HepG2 (cell line): ENCODE data around the gene CACNA1I. TPM values are rescaled to one million over a fixed set of nuclear protein-coding genes. Genes with fewer than 3 reads are reported as not detected.
A peak's percentile ranks its signal among the peaks of the same experiment; 100 is the strongest.

Source experiments
- ATM ChIP-seq: fragments of 450-650 bp; IDR thresholded peaks from 2 replicates; pipeline ENCODE4 v1.7.1; 2017; ENCODE audit warnings: mild to moderate bottlenecking, borderline replicate concordance
- KDM2A ChIP-seq: sonication (generic); formaldehyde crosslinking; IDR thresholded peaks from 2 replicates; pipeline ENCODE4 v1.4.0; 2020; ENCODE audit warnings: low read depth, missing genetic modification reagents, borderline replicate concordance
- PCBP2 ChIP-seq: fragments of 200-400 bp; formaldehyde crosslinking; optimal IDR thresholded peaks from 2 replicates; pipeline ENCODE3; 2018; ENCODE audit warnings: low read length, low read depth; ENCODE audit not compliant: poor library complexity, severe bottlenecking
- TCF7L2 ChIP-seq: IDR thresholded peaks from 2 replicates; pipeline ENCODE4 v1.6.1; 2011; ENCODE audit warnings: mild to moderate bottlenecking, low read depth, low read length, moderate library complexity
- TGIF2 ChIP-seq: IDR thresholded peaks from 2 replicates; pipeline ENCODE4 v1.6.1; 2016; ENCODE audit warnings: control low read depth, missing compliant biosample characterization
- ZBTB42 ChIP-seq: sonication (generic); formaldehyde crosslinking; IDR thresholded peaks from 2 replicates; pipeline ENCODE4 v1.5.0; 2020; ENCODE audit warnings: mild to moderate bottlenecking, missing genetic modification reagents
- ZSCAN9 ChIP-seq: IDR thresholded peaks from 2 replicates; pipeline ENCODE4 v1.6.1; 2016; ENCODE audit warnings: borderline replicate concordance
- polyA plus RNA-seq, 8 experiments: library from polyadenylated mRNA; depleted of rRNA in 3 of 8; stranded (reverse) in 7 of 8; unstranded in 1 of 8; fragments of >200 nt; fragmentation: Illumina TruSeq in 4 of 8; extraction: Trizol in 4 of 8; gene quantifications; 2 replicates each; pipeline versions ENCODE4 v1.2.1 to v1.2.3, GENCODE V29; 2011 to 2016; ENCODE audit warnings: low read depth in 4 of 8, missing spikeins in 1 of 8, mixed read lengths in 1 of 8; ENCODE audit not compliant: insufficient read depth in 1 of 8
- total RNA-seq, 5 experiments: library from RNA; depleted of rRNA; stranded (reverse); fragments of >200 nt; fragmentation: Illumina TruSeq; extraction: Trizol; gene quantifications; 2 replicates each; pipeline ENCODE4 v1.2.3, GENCODE V29; 2016; ENCODE audit warnings: low read depth in 1 of 5
- TF ChIP-seq, protein P1 (sequence below): sonication (generic); formaldehyde crosslinking; IDR thresholded peaks from 2 replicates; pipeline ENCODE4 v1.4.0; 2020; ENCODE audit warnings: mild to moderate bottlenecking, missing genetic modification reagents
- TF ChIP-seq, protein P2 (sequence below): IDR thresholded peaks from 2 replicates; pipeline ENCODE4 v1.6.1; 2016
- TF ChIP-seq, protein P3 (sequence below): sonication (generic); formaldehyde crosslinking; IDR thresholded peaks from 2 replicates; pipeline ENCODE4 v1.5.0; 2020; ENCODE audit warnings: mild to moderate bottlenecking, missing genetic modification reagents, borderline replicate concordance
- TF ChIP-seq, protein P4 (sequence below): sonication (generic); formaldehyde crosslinking; IDR thresholded peaks from 2 replicates; pipeline ENCODE4 v1.5.1; 2020; ENCODE audit warnings: mild to moderate bottlenecking, moderate library complexity, missing genetic modification reagents

The CACNA1I gene
- total and polyA plus RNA-seq, 2 of the 13 experiments (the other 11 are each of a cell fraction or from before 2014, with no cell fraction given) = not detected

DNA sequence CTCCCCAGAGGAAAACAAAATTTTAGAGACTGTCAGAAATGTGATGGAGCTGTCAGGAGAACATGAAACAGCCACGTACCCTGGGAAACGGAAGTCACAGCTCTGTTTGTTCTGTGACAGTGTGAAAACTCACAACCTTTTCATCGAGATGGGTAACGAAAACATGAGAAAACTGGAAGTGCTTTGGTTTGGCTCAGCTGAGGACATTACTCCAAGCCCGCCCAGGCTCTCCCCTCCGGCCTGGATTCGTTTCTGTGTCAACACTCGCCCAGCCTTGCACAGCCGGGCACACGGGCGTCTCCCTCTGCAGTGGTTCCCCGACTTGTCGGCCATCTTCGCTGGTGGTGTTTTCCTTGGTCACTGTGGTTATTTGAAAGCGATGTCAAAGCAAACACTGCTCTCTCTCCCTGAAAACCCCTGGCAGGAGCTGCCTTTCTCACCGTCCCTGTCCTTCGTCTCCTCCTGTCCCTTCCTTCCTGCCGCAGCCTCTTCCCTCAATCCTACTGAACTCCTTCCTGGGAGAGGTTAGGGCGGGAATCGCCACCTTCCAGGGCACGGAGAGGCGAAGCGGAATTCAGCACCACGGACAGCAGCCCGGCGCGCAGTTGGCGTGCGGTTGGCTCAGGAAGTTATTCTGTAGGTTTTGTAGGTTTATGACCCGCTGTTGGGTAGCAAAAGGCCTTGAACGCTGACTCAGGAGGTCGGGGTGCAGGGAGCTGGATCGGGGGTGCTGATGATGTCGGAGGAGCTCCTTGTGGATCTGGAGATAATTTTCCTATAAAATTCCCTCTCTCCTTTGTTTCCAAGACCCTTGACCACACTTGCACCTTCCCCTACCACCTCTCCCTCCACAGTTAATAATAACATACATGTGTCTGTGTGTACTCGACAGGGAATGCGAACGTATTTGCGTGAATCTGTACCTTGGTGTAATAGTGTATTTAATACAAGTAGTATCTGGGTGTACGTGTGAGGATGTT lies 24.9 kb upstream of the CACNA1I start (continued):
- TF ChIP-seq, protein P1, sequence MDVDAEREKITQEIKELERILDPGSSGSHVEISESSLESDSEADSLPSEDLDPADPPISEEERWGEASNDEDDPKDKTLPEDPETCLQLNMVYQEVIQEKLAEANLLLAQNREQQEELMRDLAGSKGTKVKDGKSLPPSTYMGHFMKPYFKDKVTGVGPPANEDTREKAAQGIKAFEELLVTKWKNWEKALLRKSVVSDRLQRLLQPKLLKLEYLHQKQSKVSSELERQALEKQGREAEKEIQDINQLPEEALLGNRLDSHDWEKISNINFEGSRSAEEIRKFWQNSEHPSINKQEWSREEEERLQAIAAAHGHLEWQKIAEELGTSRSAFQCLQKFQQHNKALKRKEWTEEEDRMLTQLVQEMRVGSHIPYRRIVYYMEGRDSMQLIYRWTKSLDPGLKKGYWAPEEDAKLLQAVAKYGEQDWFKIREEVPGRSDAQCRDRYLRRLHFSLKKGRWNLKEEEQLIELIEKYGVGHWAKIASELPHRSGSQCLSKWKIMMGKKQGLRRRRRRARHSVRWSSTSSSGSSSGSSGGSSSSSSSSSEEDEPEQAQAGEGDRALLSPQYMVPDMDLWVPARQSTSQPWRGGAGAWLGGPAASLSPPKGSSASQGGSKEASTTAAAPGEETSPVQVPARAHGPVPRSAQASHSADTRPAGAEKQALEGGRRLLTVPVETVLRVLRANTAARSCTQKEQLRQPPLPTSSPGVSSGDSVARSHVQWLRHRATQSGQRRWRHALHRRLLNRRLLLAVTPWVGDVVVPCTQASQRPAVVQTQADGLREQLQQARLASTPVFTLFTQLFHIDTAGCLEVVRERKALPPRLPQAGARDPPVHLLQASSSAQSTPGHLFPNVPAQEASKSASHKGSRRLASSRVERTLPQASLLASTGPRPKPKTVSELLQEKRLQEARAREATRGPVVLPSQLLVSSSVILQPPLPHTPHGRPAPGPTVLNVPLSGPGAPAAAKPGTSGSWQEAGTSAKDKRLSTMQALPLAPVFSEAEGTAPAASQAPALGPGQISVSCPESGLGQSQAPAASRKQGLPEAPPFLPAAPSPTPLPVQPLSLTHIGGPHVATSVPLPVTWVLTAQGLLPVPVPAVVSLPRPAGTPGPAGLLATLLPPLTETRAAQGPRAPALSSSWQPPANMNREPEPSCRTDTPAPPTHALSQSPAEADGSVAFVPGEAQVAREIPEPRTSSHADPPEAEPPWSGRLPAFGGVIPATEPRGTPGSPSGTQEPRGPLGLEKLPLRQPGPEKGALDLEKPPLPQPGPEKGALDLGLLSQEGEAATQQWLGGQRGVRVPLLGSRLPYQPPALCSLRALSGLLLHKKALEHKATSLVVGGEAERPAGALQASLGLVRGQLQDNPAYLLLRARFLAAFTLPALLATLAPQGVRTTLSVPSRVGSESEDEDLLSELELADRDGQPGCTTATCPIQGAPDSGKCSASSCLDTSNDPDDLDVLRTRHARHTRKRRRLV (CRISPR knock-in tag) = 0 out of 2 replicates have a peak, but pooled peaks have one; percentile 32
- TF ChIP-seq ATM = no peak
- TF ChIP-seq, protein P2, sequence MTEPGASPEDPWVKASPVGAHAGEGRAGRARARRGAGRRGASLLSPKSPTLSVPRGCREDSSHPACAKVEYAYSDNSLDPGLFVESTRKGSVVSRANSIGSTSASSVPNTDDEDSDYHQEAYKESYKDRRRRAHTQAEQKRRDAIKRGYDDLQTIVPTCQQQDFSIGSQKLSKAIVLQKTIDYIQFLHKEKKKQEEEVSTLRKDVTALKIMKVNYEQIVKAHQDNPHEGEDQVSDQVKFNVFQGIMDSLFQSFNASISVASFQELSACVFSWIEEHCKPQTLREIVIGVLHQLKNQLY = 0 out of 2 replicates have a peak, but pooled peaks have one; percentile 19
- TF ChIP-seq, protein P3, sequence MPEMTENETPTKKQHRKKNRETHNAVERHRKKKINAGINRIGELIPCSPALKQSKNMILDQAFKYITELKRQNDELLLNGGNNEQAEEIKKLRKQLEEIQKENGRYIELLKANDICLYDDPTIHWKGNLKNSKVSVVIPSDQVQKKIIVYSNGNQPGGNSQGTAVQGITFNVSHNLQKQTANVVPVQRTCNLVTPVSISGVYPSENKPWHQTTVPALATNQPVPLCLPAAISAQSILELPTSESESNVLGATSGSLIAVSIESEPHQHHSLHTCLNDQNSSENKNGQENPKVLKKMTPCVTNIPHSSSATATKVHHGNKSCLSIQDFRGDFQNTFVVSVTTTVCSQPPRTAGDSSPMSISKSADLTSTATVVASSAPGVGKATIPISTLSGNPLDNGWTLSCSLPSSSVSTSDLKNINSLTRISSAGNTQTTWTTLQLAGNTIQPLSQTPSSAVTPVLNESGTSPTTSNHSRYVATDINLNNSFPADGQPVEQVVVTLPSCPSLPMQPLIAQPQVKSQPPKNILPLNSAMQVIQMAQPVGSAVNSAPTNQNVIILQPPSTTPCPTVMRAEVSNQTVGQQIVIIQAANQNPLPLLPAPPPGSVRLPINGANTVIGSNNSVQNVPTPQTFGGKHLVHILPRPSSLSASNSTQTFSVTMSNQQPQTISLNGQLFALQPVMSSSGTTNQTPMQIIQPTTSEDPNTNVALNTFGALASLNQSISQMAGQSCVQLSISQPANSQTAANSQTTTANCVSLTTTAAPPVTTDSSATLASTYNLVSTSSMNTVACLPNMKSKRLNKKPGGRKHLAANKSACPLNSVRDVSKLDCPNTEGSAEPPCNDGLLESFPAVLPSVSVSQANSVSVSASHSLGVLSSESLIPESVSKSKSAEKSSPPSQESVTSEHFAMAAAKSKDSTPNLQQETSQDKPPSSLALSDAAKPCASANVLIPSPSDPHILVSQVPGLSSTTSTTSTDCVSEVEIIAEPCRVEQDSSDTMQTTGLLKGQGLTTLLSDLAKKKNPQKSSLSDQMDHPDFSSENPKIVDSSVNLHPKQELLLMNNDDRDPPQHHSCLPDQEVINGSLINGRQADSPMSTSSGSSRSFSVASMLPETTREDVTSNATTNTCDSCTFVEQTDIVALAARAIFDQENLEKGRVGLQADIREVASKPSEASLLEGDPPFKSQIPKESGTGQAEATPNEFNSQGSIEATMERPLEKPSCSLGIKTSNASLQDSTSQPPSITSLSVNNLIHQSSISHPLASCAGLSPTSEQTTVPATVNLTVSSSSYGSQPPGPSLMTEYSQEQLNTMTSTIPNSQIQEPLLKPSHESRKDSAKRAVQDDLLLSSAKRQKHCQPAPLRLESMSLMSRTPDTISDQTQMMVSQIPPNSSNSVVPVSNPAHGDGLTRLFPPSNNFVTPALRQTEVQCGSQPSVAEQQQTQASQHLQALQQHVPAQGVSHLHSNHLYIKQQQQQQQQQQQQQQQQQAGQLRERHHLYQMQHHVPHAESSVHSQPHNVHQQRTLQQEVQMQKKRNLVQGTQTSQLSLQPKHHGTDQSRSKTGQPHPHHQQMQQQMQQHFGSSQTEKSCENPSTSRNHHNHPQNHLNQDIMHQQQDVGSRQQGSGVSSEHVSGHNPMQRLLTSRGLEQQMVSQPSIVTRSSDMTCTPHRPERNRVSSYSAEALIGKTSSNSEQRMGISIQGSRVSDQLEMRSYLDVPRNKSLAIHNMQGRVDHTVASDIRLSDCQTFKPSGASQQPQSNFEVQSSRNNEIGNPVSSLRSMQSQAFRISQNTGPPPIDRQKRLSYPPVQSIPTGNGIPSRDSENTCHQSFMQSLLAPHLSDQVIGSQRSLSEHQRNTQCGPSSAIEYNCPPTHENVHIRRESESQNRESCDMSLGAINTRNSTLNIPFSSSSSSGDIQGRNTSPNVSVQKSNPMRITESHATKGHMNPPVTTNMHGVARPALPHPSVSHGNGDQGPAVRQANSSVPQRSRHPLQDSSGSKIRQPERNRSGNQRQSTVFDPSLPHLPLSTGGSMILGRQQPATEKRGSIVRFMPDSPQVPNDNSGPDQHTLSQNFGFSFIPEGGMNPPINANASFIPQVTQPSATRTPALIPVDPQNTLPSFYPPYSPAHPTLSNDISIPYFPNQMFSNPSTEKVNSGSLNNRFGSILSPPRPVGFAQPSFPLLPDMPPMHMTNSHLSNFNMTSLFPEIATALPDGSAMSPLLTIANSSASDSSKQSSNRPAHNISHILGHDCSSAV (CRISPR knock-in tag) = no peak
- TF ChIP-seq, protein P4, sequence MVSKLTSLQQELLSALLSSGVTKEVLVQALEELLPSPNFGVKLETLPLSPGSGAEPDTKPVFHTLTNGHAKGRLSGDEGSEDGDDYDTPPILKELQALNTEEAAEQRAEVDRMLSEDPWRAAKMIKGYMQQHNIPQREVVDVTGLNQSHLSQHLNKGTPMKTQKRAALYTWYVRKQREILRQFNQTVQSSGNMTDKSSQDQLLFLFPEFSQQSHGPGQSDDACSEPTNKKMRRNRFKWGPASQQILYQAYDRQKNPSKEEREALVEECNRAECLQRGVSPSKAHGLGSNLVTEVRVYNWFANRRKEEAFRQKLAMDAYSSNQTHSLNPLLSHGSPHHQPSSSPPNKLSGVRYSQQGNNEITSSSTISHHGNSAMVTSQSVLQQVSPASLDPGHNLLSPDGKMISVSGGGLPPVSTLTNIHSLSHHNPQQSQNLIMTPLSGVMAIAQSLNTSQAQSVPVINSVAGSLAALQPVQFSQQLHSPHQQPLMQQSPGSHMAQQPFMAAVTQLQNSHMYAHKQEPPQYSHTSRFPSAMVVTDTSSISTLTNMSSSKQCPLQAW (CRISPR knock-in tag) = no peak
- TF ChIP-seq ZBTB42 (CRISPR knock-in tag) = no peak
- no peak for TF ChIP-seq PCBP2
- TF ChIP-seq TCF7L2 = no peak
- TF ChIP-seq TGIF2 (CRISPR knock-in tag) = peak; percentile 94; the same call in 1 of the 2 replicates
- peak; percentile 99 for TF ChIP-seq ZSCAN9 (CRISPR knock-in tag)
- TF ChIP-seq KDM2A (CRISPR knock-in tag) = peak; percentile 89
